Neuronal stem cell (in vitro differentiated cells): Measurements from ENCODE around the gene MYBBP1A.

Experiments
- DNase-seq: peaks from one replicate; pipeline ENCODE4 v3.0.0-alpha.2; 2013; ENCODE audit warnings: low spot score
- H2AFZ ChIP-seq: one replicate; pipeline ENCODE4 v1.6.1; 2013; ENCODE audit warnings: mild to moderate bottlenecking, low read length, inconsistent platforms
- H2AK5ac ChIP-seq: 2 replicates; pipeline ENCODE4 v1.6.1; 2013; ENCODE audit warnings: low read depth, mild to moderate bottlenecking, inconsistent platforms, low read length, moderate library complexity, mixed read lengths
- H2BK120ac ChIP-seq: 2 replicates; pipeline ENCODE4 v1.6.1; 2013; ENCODE audit warnings: low read depth, mild to moderate bottlenecking, inconsistent platforms, low read length, moderate library complexity, mixed read lengths
- H2BK12ac ChIP-seq: one replicate; pipeline ENCODE4 v1.6.1; 2013; ENCODE audit warnings: low read length, inconsistent platforms
- H2BK15ac ChIP-seq: 2 replicates; pipeline ENCODE4 v1.6.1; 2013; ENCODE audit warnings: mild to moderate bottlenecking, low read length, inconsistent platforms, mixed read lengths
- H2BK5ac ChIP-seq: one replicate; pipeline ENCODE4 v1.6.1; 2013; ENCODE audit warnings: inconsistent platforms, mild to moderate bottlenecking, low read length, moderate library complexity
- H3K14ac ChIP-seq: one replicate; pipeline ENCODE4 v1.6.1; 2013; ENCODE audit warnings: low read length, inconsistent platforms
- H3K18ac ChIP-seq: 2 replicates; pipeline ENCODE4 v1.6.1; 2013; ENCODE audit warnings: low read length, inconsistent platforms
- H3K23ac ChIP-seq: 2 replicates; pipeline ENCODE4 v1.6.1; 2013; ENCODE audit warnings: low read depth, mild to moderate bottlenecking, mixed read lengths, low read length, inconsistent platforms; ENCODE audit not compliant: poor library complexity
- H3K27ac ChIP-seq: replicated peaks from 3 replicates; pipeline ENCODE4 v1.5.1; 2013; ENCODE audit warnings: low read length, inconsistent platforms
- H3K27me3 ChIP-seq, 3 experiments: 2 replicates each; pipeline ENCODE4 v1.6.1; 2013; ENCODE audit warnings: low read length in 3 of 3, mild to moderate bottlenecking in 2 of 3, inconsistent platforms in 1 of 3, low read depth in 1 of 3, mixed read lengths in 1 of 3, moderate library complexity in 1 of 3; ENCODE audit not compliant: control insufficient read depth in 3 of 3, insufficient read depth in 3 of 3
- H3K36me3 ChIP-seq, 2 donors: replicated peaks in 1 of 2; 2 replicates each; pipeline ENCODE4 v1.6.1; 2013; ENCODE audit warnings: low read length in 2 of 2; ENCODE audit not compliant: control insufficient read depth in 2 of 2, insufficient read depth in 2 of 2
- H3K4ac ChIP-seq: 2 replicates; pipeline ENCODE4 v1.6.1; 2013; ENCODE audit warnings: inconsistent platforms, mild to moderate bottlenecking, low read length, moderate library complexity
- H3K4me1 ChIP-seq, 2 donors: 1 replicate in 1 of 2; 2 replicates in 1 of 2; pipeline ENCODE4 v1.6.1; 2013; ENCODE audit warnings: low read length in 2 of 2, low read depth in 1 of 2; ENCODE audit not compliant: control insufficient read depth in 2 of 2, insufficient read depth in 1 of 2
- H3K4me2 ChIP-seq: one replicate; pipeline ENCODE4 v1.6.1; 2013; ENCODE audit warnings: mild to moderate bottlenecking, low read length, inconsistent platforms; ENCODE audit not compliant: insufficient read depth, poor library complexity, severe bottlenecking
- H3K4me3 ChIP-seq, 2 donors: 2 replicates each; pipeline ENCODE4 v1.5.1; 2013; ENCODE audit warnings: low read length in 2 of 2, mild to moderate bottlenecking in 2 of 2, inconsistent platforms in 1 of 2, moderate library complexity in 1 of 2
- H3K79me1 ChIP-seq: one replicate; pipeline ENCODE4 v1.6.1; 2013; ENCODE audit warnings: low read depth, mild to moderate bottlenecking, inconsistent platforms, low read length, moderate library complexity
- H3K9ac ChIP-seq: one replicate; pipeline ENCODE4 v1.6.1; 2013; ENCODE audit warnings: mild to moderate bottlenecking, low read depth, low read length, inconsistent platforms; ENCODE audit not compliant: poor library complexity
- H3K9me3 ChIP-seq, 2 donors: replicated peaks in 1 of 2; 2 replicates each; pipeline versions ENCODE3 to v1.6.1; 2013; ENCODE audit warnings: low read length in 2 of 2, mild to moderate bottlenecking in 2 of 2, inconsistent platforms in 1 of 2, low read depth in 1 of 2, mixed read lengths in 1 of 2, moderate library complexity in 1 of 2; ENCODE audit not compliant: control insufficient read depth in 2 of 2, insufficient read depth in 1 of 2
- H4K8ac ChIP-seq: one replicate; pipeline ENCODE4 v1.6.1; 2013; ENCODE audit warnings: low read depth, mild to moderate bottlenecking, inconsistent platforms, low read length, moderate library complexity
- H4K91ac ChIP-seq: one replicate; pipeline ENCODE4 v1.6.1; 2013; ENCODE audit warnings: low read length, low read depth, mild to moderate bottlenecking, inconsistent platforms; ENCODE audit not compliant: poor library complexity
- WGBS, 2 donors: extraction: QIAGEN DNeasy Blood & Tissue Kit; methylation state at CpG; one replicate each; pipeline ENCODE4 v1.1.7; 2013; ENCODE audit warnings: missing lambda C conversion rate in 2 of 2, mixed read lengths in 1 of 2; ENCODE audit not compliant: insufficient read length in 2 of 2, insufficient replicate concordance in 1 of 2; ENCODE audit errors: extremely low coverage in 2 of 2; 5-methylcytosine and 5-hydroxymethylcytosine counted together

The MYBBP1A gene

GRCh38 chr17:4499431-4500190 lies 55.6 kb downstream of the MYBBP1A start:
- H3K27ac ChIP-seq = no peak overlapping the region
- H2BK120ac ChIP-seq = no peak overlapping the region
- H3K4me2 ChIP-seq = peak overlapping the region; percentile 69
- H2BK15ac ChIP-seq = peak overlapping the region; percentile 38
- peak overlapping the region; percentile 9 to 56 for H3K4me3 ChIP-seq
- H4K91ac ChIP-seq = no peak overlapping the region
- H3K9ac ChIP-seq = peak overlapping the region; percentile 86
- H3K36me3 ChIP-seq = no peaks in the 10 kb centered on the region
- H4K8ac ChIP-seq = no peak overlapping the region
- H3K9me3 ChIP-seq = no peaks in the 10 kb centered on the region
- H3K14ac ChIP-seq = no peak overlapping the region
- no peak overlapping the region for H3K4ac ChIP-seq
- H3K4me1 ChIP-seq = peaks cover 2 to 18% of the 10 kb centered on the region in 2 donors
- no CpG with 5 or more reads among the region's 53 CpGs for WGBS, 2 donors
- H3K27me3 ChIP-seq = peaks cover 11 to 74% (median 45%) of the 10 kb centered on the region in 3 experiments
- H2AFZ ChIP-seq = peak overlapping the region; percentile 53
- peak overlapping the region; percentile 60 for H3K23ac ChIP-seq
- H2AK5ac ChIP-seq = peak overlapping the region; percentile 68
- peak; percentile 36 for DNase-seq
- H2BK5ac ChIP-seq = no peak overlapping the region
- H2BK12ac ChIP-seq = peak overlapping the region; percentile 53
- H3K18ac ChIP-seq = peak overlapping the region; percentile 80
- no peaks in the 10 kb centered on the region for H3K79me1 ChIP-seq

- Histone ChIP-seq H2BK15ac (peak within 1 kb of the TSS; percentile 38), H2BK12ac (peak within 1 kb of the TSS; percentile 53), H3K23ac (peak within 1 kb of the TSS; percentile 37), H2AFZ (peak within 1 kb of the TSS; percentile 53), H3K9ac (peak within 1 kb of the TSS; percentile 86), H3K9me3 (no peaks in the 10 kb centered on the region), H3K27ac (no peak within 1 kb of the TSS), H3K4me3 (peak within 1 kb of the TSS; percentile 9 to 68), H3K27me3 (peaks cover 11 to 65% (median 45%) of the 10 kb centered on the region in 3 experiments), H4K91ac (no peak within 1 kb of the TSS), H3K4ac (no peak within 1 kb of the TSS), H2BK120ac (no peak within 1 kb of the TSS), H3K79me1 (no peaks in the 10 kb centered on the region), H3K4me1 (peaks cover 2 to 18% of the 10 kb centered on the region in 2 donors), H3K36me3 (no peaks in the 10 kb centered on the region), H3K18ac (peak within 1 kb of the TSS; percentile 80), H2BK5ac (no peak within 1 kb of the TSS), H2AK5ac (peak within 1 kb of the TSS; percentile 68), H4K8ac (no peak within 1 kb of the TSS), H3K14ac (no peak within 1 kb of the TSS), H3K4me2 (peak within 1 kb of the TSS; percentile 69)
- WGBS, 2 donors = no CpG with 5 or more reads among the region's 117 CpGs
- peak; percentile 64 for DNase-seq
These were observed 56.5 kb downstream of the MYBBP1A start, which contains the start of gene SPNS2 for GRCh38 chr17:4498461-4499397. Gene SPNS2 (plus strand): TSS chr17:4498881. CDS start chr17:4499048, 167 bp downstream.

- peaks cover 2 to 15% of the 10 kb centered on the region in 2 donors for H3K4me1 ChIP-seq
- peaks cover 11 to 50% (median 45%) of the 10 kb centered on the region in 3 experiments for H3K27me3 ChIP-seq
- H2BK5ac ChIP-seq = no peak overlapping the region
- no peak overlapping the region for H3K4me3 ChIP-seq
- no peak overlapping the region for H2AK5ac ChIP-seq
- H2AFZ ChIP-seq = no peak overlapping the region
- no peak overlapping the region for H3K9ac ChIP-seq
- no peak overlapping the region for H3K14ac ChIP-seq
- no peak overlapping the region for H3K23ac ChIP-seq
- no peak overlapping the region for H4K91ac ChIP-seq
- H3K9me3 ChIP-seq = no peaks in the 10 kb centered on the region
- no peak overlapping the region for H2BK15ac ChIP-seq
- H2BK120ac ChIP-seq = no peak overlapping the region
- H3K27ac ChIP-seq = no peak overlapping the region
- no peaks in the 10 kb centered on the region for H3K36me3 ChIP-seq
- H2BK12ac ChIP-seq = no peak overlapping the region
- no CpG with 5 or more reads among the region's 23 CpGs for WGBS, 2 donors
- DNase-seq = no peak
- H3K4ac ChIP-seq = no peak overlapping the region
- no peaks in the 10 kb centered on the region for H3K79me1 ChIP-seq
- H3K4me2 ChIP-seq = no peak overlapping the region
- H4K8ac ChIP-seq = no peak overlapping the region
- H3K18ac ChIP-seq = no peak overlapping the region
These were observed 57.9 kb downstream of the MYBBP1A start for GRCh38 chr17:4497101-4497824.
